ENCODE data around the gene NCAM1.
A peak's percentile ranks its signal among the peaks of the same experiment; 100 is the strongest.
"Not testable (repeated sequence)": the region's sequence is repeated elsewhere in the genome, so short reads cannot be mapped to it uniquely, and the experiment has no call there.

NCAM1 gene

GRCh38 chr11:112961146-112961668, at the start of gene NCAM1:
NCAM1 (plus strand) TSS chr11:112961420.
- peak in 1 of 2 donors; percentile 8 for DNase-seq (ENCODE audit: low read depth in 2 of 2)

GRCh38 chr11:112922606-112923005, 38.6 kb upstream of the NCAM1 start:
- no peak for DNase-seq (ENCODE audit: low read depth in 2 of 2)

- not testable (repeated sequence) for DNase-seq (ENCODE audit: low read depth in 2 of 2)
Measured at GRCh38 chr11:112924836-112925235, 36.4 kb upstream of the NCAM1 start.

GRCh38 chr11:112925516-112926310, 35.5 kb upstream of the NCAM1 start:
- DNase-seq (ENCODE audit: low read depth in 2 of 2), result no peak

- DNase-seq (ENCODE audit: low read depth in 2 of 2), result no peak
Measured at GRCh38 chr11:112928136-112928535, 33.1 kb upstream of the NCAM1 start.

- no peak for DNase-seq (ENCODE audit: low read depth in 2 of 2)
Measured at GRCh38 chr11:112929432-112929831, 31.8 kb upstream of the NCAM1 start.

- DNase-seq (ENCODE audit: low read depth in 2 of 2), result no peak
Measured at GRCh38 chr11:112931703-112932102, 29.5 kb upstream of the NCAM1 start.

- DNase-seq (ENCODE audit: low read depth in 2 of 2), result no peak
Measured at GRCh38 chr11:112932593-112932992, 28.6 kb upstream of the NCAM1 start.

GRCh38 chr11:112933970-112934369, 27.2 kb upstream of the NCAM1 start:
- no peak for DNase-seq (ENCODE audit: low read depth in 2 of 2)

GRCh38 chr11:112941104-112941503, 20.1 kb upstream of the NCAM1 start:
- no peak for DNase-seq (ENCODE audit: low read depth in 2 of 2)

GRCh38 chr11:112942966-112943643, 18.1 kb upstream of the NCAM1 start:
- DNase-seq (ENCODE audit: low read depth in 2 of 2), result no peak

GRCh38 chr11:112946866-112947265, 14.4 kb upstream of the NCAM1 start:
- no peak for DNase-seq (ENCODE audit: low read depth in 2 of 2)

- no peak for DNase-seq (ENCODE audit: low read depth in 2 of 2)
Measured at GRCh38 chr11:112949781-112950575, 11.2 kb upstream of the NCAM1 start.

- no peak for DNase-seq (ENCODE audit: low read depth in 2 of 2)
Measured at GRCh38 chr11:112958670-112959069, 2.5 kb upstream of the NCAM1 start.

GRCh38 chr11:112961751-112962578, 745 bp downstream of the NCAM1 start:
- DNase-seq (ENCODE audit: low read depth in 2 of 2), result no peak

GRCh38 chr11:112962579-112963367, 1.6 kb downstream of the NCAM1 start:
- no peak for DNase-seq (ENCODE audit: low read depth in 2 of 2)

GRCh38 chr11:112963368-112963955, 2.2 kb downstream of the NCAM1 start:
- DNase-seq (ENCODE audit: low read depth in 2 of 2), result no peak

- no peak for DNase-seq (ENCODE audit: low read depth in 2 of 2)
Measured at GRCh38 chr11:112965656-112966055, 4.4 kb downstream of the NCAM1 start.

- DNase-seq (ENCODE audit: low read depth in 2 of 2), result no peak
Measured at GRCh38 chr11:112966561-112966960, 5.3 kb downstream of the NCAM1 start.

- DNase-seq (ENCODE audit: low read depth in 2 of 2), result no peak
Measured at GRCh38 chr11:112967082-112967481, 5.9 kb downstream of the NCAM1 start.
